ENCODE data around the gene PBX1.

GRCh38 chr1:164786980-164787833 is 228.2 kb downstream of the PBX1 start:
- peak; percentile 93 for TF ChIP-seq CTCF (IDR thresholded peaks at IDR 0.05; ENCODE audit: borderline replicate concordance, extremely low read depth, low read length, poor library complexity, severe bottlenecking)
- no peak for TF ChIP-seq EZH2 (IDR thresholded peaks at IDR 0.05; ENCODE audit: borderline replicate concordance, low read depth, low read length, severe bottlenecking)

Data from DND-41 (cell line).